ENCODE measurements around the gene DAPK2.

The DAPK2 gene

GRCh38 chr15:64035525-64035924, 10.8 kb downstream of the DAPK2 start:
- no peak overlapping the region for H3K4me3 ChIP-seq (ENCODE audit: low read length)
- H3K9ac ChIP-seq (ENCODE audit: low read length), result no peak overlapping the region
- no peak overlapping the region for H3K27ac ChIP-seq (ENCODE audit: low read length)

GRCh38 chr15:64034519-64034918, 11.8 kb downstream of the DAPK2 start:
- H3K4me3 ChIP-seq (ENCODE audit: low read length), result no peak overlapping the region
- H3K36me3 ChIP-seq (ENCODE audit: control insufficient read depth, low read depth, low read length), result no peaks in the 10 kb centered on the region
- no peak overlapping the region for H3K27ac ChIP-seq (ENCODE audit: low read length)
- no peak overlapping the region for H3K9ac ChIP-seq (ENCODE audit: low read length)
- H3K4me1 ChIP-seq (ENCODE audit: control insufficient read depth, low read depth, low read length), result peaks cover 7% of the 10 kb centered on the region
- no peaks in the 10 kb centered on the region for H3K9me3 ChIP-seq (ENCODE audit: control insufficient read depth, low read depth, low read length)
- no peaks in the 10 kb centered on the region for H3K27me3 ChIP-seq (ENCODE audit: control insufficient read depth, insufficient read depth, low read length)

More at GRCh38 chr15:64035525-64035924, 10.8 kb downstream of the DAPK2 start:
- peaks cover 7% of the 10 kb centered on the region for H3K4me1 ChIP-seq (ENCODE audit: control insufficient read depth, low read depth, low read length)
- H3K9me3 ChIP-seq (ENCODE audit: control insufficient read depth, low read depth, low read length), result no peaks in the 10 kb centered on the region
- no peaks in the 10 kb centered on the region for H3K36me3 ChIP-seq (ENCODE audit: control insufficient read depth, low read depth, low read length)
- no peaks in the 10 kb centered on the region for H3K27me3 ChIP-seq (ENCODE audit: control insufficient read depth, insufficient read depth, low read length)

- Histone ChIP-seq H3K9me3 (ENCODE audit: control insufficient read depth, low read depth, low read length) (no peaks in the 10 kb centered on the region), H3K27ac (ENCODE audit: low read length) (no peak overlapping the region), H3K36me3 (ENCODE audit: control insufficient read depth, low read depth, low read length) (no peaks in the 10 kb centered on the region), H3K27me3 (ENCODE audit: control insufficient read depth, insufficient read depth, low read length) (no peaks in the 10 kb centered on the region), H3K4me1 (ENCODE audit: control insufficient read depth, low read depth, low read length) (no peaks in the 10 kb centered on the region), H3K9ac (ENCODE audit: low read length) (no peak overlapping the region), H3K4me3 (ENCODE audit: low read length) (no peak overlapping the region)
Measured at GRCh38 chr15:64032329-64032728, 14.0 kb downstream of the DAPK2 start.

GRCh38 chr15:64030123-64030522, 16.2 kb downstream of the DAPK2 start:
- no peak overlapping the region for H3K9ac ChIP-seq (ENCODE audit: low read length)
- H3K9me3 ChIP-seq (ENCODE audit: control insufficient read depth, low read depth, low read length), result no peaks in the 10 kb centered on the region
- H3K27ac ChIP-seq (ENCODE audit: low read length), result no peak overlapping the region
- no peaks in the 10 kb centered on the region for H3K27me3 ChIP-seq (ENCODE audit: control insufficient read depth, insufficient read depth, low read length)
- H3K4me3 ChIP-seq (ENCODE audit: low read length), result no peak overlapping the region
- no peaks in the 10 kb centered on the region for H3K4me1 ChIP-seq (ENCODE audit: control insufficient read depth, low read depth, low read length)
- no peaks in the 10 kb centered on the region for H3K36me3 ChIP-seq (ENCODE audit: control insufficient read depth, low read depth, low read length)

GRCh38 chr15:64029633-64030032, 16.7 kb downstream of the DAPK2 start:
- Histone ChIP-seq H3K9me3 (ENCODE audit: control insufficient read depth, low read depth, low read length) (no peaks in the 10 kb centered on the region), H3K9ac (ENCODE audit: low read length) (no peak overlapping the region), H3K27me3 (ENCODE audit: control insufficient read depth, insufficient read depth, low read length) (no peaks in the 10 kb centered on the region), H3K36me3 (ENCODE audit: control insufficient read depth, low read depth, low read length) (no peaks in the 10 kb centered on the region), H3K4me1 (ENCODE audit: control insufficient read depth, low read depth, low read length) (no peaks in the 10 kb centered on the region), H3K27ac (ENCODE audit: low read length) (no peak overlapping the region), H3K4me3 (ENCODE audit: low read length) (no peak overlapping the region)

GRCh38 chr15:64029110-64029509, 17.2 kb downstream of the DAPK2 start:
- H3K9me3 ChIP-seq (ENCODE audit: control insufficient read depth, low read depth, low read length), result no peaks in the 10 kb centered on the region
- H3K27ac ChIP-seq (ENCODE audit: low read length), result no peak overlapping the region
- no peaks in the 10 kb centered on the region for H3K36me3 ChIP-seq (ENCODE audit: control insufficient read depth, low read depth, low read length)
- no peak overlapping the region for H3K4me3 ChIP-seq (ENCODE audit: low read length)
- no peak overlapping the region for H3K9ac ChIP-seq (ENCODE audit: low read length)
- no peaks in the 10 kb centered on the region for H3K27me3 ChIP-seq (ENCODE audit: control insufficient read depth, insufficient read depth, low read length)
- no peaks in the 10 kb centered on the region for H3K4me1 ChIP-seq (ENCODE audit: control insufficient read depth, low read depth, low read length)

- H3K4me3 ChIP-seq (ENCODE audit: low read length), result no peak overlapping the region
- no peak overlapping the region for H3K9ac ChIP-seq (ENCODE audit: low read length)
- H3K27me3 ChIP-seq (ENCODE audit: control insufficient read depth, insufficient read depth, low read length), result no peaks in the 10 kb centered on the region
- no peak overlapping the region for H3K27ac ChIP-seq (ENCODE audit: low read length)
- no peaks in the 10 kb centered on the region for H3K9me3 ChIP-seq (ENCODE audit: control insufficient read depth, low read depth, low read length)
- H3K4me1 ChIP-seq (ENCODE audit: control insufficient read depth, low read depth, low read length), result no peaks in the 10 kb centered on the region
- no peaks in the 10 kb centered on the region for H3K36me3 ChIP-seq (ENCODE audit: control insufficient read depth, low read depth, low read length)
Measured at GRCh38 chr15:64026591-64026990, 19.7 kb downstream of the DAPK2 start.

- Histone ChIP-seq H3K27me3 (ENCODE audit: control insufficient read depth, insufficient read depth, low read length) (no peaks in the 10 kb centered on the region), H3K4me1 (ENCODE audit: control insufficient read depth, low read depth, low read length) (no peaks in the 10 kb centered on the region), H3K9me3 (ENCODE audit: control insufficient read depth, low read depth, low read length) (no peaks in the 10 kb centered on the region), H3K4me3 (ENCODE audit: low read length) (no peak overlapping the region), H3K27ac (ENCODE audit: low read length) (no peak overlapping the region), H3K9ac (ENCODE audit: low read length) (no peak overlapping the region), H3K36me3 (ENCODE audit: control insufficient read depth, low read depth, low read length) (no peaks in the 10 kb centered on the region)
Measured at GRCh38 chr15:64024172-64025050, 21.9 kb downstream of the DAPK2 start.

- no peaks in the 10 kb centered on the region for H3K4me1 ChIP-seq (ENCODE audit: control insufficient read depth, low read depth, low read length)
- H3K27me3 ChIP-seq (ENCODE audit: control insufficient read depth, insufficient read depth, low read length), result no peaks in the 10 kb centered on the region
- H3K9ac ChIP-seq (ENCODE audit: low read length), result no peak overlapping the region
- H3K36me3 ChIP-seq (ENCODE audit: control insufficient read depth, low read depth, low read length), result no peaks in the 10 kb centered on the region
- no peak overlapping the region for H3K4me3 ChIP-seq (ENCODE audit: low read length)
- H3K27ac ChIP-seq (ENCODE audit: low read length), result no peak overlapping the region
- H3K9me3 ChIP-seq (ENCODE audit: control insufficient read depth, low read depth, low read length), result no peaks in the 10 kb centered on the region
Measured at GRCh38 chr15:64023220-64023619, 23.1 kb downstream of the DAPK2 start.

GRCh38 chr15:64022571-64022970, 23.7 kb downstream of the DAPK2 start:
- Histone ChIP-seq H3K4me3 (ENCODE audit: low read length) (no peak overlapping the region), H3K27me3 (ENCODE audit: control insufficient read depth, insufficient read depth, low read length) (no peaks in the 10 kb centered on the region), H3K9ac (ENCODE audit: low read length) (no peak overlapping the region), H3K9me3 (ENCODE audit: control insufficient read depth, low read depth, low read length) (no peaks in the 10 kb centered on the region), H3K27ac (ENCODE audit: low read length) (no peak overlapping the region), H3K4me1 (ENCODE audit: control insufficient read depth, low read depth, low read length) (no peaks in the 10 kb centered on the region), H3K36me3 (ENCODE audit: control insufficient read depth, low read depth, low read length) (no peaks in the 10 kb centered on the region)

GRCh38 chr15:64019764-64020163, 26.5 kb downstream of the DAPK2 start:
- Histone ChIP-seq H3K27ac (ENCODE audit: low read length) (no peak overlapping the region), H3K27me3 (ENCODE audit: control insufficient read depth, insufficient read depth, low read length) (no peaks in the 10 kb centered on the region), H3K9ac (ENCODE audit: low read length) (no peak overlapping the region), H3K4me3 (ENCODE audit: low read length) (no peak overlapping the region), H3K9me3 (ENCODE audit: control insufficient read depth, low read depth, low read length) (no peaks in the 10 kb centered on the region), H3K36me3 (ENCODE audit: control insufficient read depth, low read depth, low read length) (no peaks in the 10 kb centered on the region), H3K4me1 (ENCODE audit: control insufficient read depth, low read depth, low read length) (no peaks in the 10 kb centered on the region)

GRCh38 chr15:64017591-64018163, 28.6 kb downstream of the DAPK2 start:
- no peaks in the 10 kb centered on the region for H3K27me3 ChIP-seq (ENCODE audit: control insufficient read depth, insufficient read depth, low read length)
- H3K9ac ChIP-seq (ENCODE audit: low read length), result no peak overlapping the region
- H3K4me1 ChIP-seq (ENCODE audit: control insufficient read depth, low read depth, low read length), result no peaks in the 10 kb centered on the region
- no peaks in the 10 kb centered on the region for H3K36me3 ChIP-seq (ENCODE audit: control insufficient read depth, low read depth, low read length)
- H3K27ac ChIP-seq (ENCODE audit: low read length), result no peak overlapping the region
- no peaks in the 10 kb centered on the region for H3K9me3 ChIP-seq (ENCODE audit: control insufficient read depth, low read depth, low read length)
- no peak overlapping the region for H3K4me3 ChIP-seq (ENCODE audit: low read length)

Measured in iPS-18a (cell line).